ES-I3 (cell line): Measurements from ENCODE around the gene POLR3A.
A peak's percentile ranks its signal among the peaks of the same experiment; 100 is the strongest.

Experiments
- H3K36me3 ChIP-seq: 2 replicates; pipeline ENCODE4 v1.6.1; 2013; ENCODE audit warnings: mild to moderate bottlenecking, low read length, control low read depth, moderate library complexity; ENCODE audit not compliant: insufficient read depth
- H3K4me1 ChIP-seq: 2 replicates; pipeline ENCODE4 v1.6.1; 2013; ENCODE audit warnings: mild to moderate bottlenecking, control low read depth, low read length; ENCODE audit not compliant: insufficient read depth
- H3K9ac ChIP-seq: 2 replicates; pipeline ENCODE4 v1.6.1; 2013; ENCODE audit warnings: low read depth, mild to moderate bottlenecking, low read length, moderate library complexity
- H3K9me3 ChIP-seq: 2 replicates; pipeline ENCODE4 v1.6.1; 2013; ENCODE audit warnings: mild to moderate bottlenecking, low read length, moderate library complexity; ENCODE audit not compliant: control insufficient read depth, insufficient read depth

Gene POLR3A

GRCh38 chr10:77944519-77944918, 84.8 kb downstream of the POLR3A start:
- Histone ChIP-seq H3K9ac (no peak overlapping the region), H3K9me3 (no peaks in the 10 kb centered on the region), H3K36me3 (no peaks in the 10 kb centered on the region), H3K4me1 (peaks cover 27% of the 10 kb centered on the region)

GRCh38 chr10:77943121-77943901, 86.0 kb downstream of the POLR3A start:
- Histone ChIP-seq H3K36me3 (no peaks in the 10 kb centered on the region), H3K9ac (peak overlapping the region; percentile 24), H3K9me3 (no peaks in the 10 kb centered on the region), H3K4me1 (peaks cover 21% of the 10 kb centered on the region)

GRCh38 chr10:77941790-77942189, 87.5 kb downstream of the POLR3A start:
- H3K9ac ChIP-seq, result no peak overlapping the region

GRCh38 chr10:77940627-77941026, 88.7 kb downstream of the POLR3A start:
- Histone ChIP-seq H3K9ac (no peak overlapping the region), H3K9me3 (no peaks in the 10 kb centered on the region), H3K4me1 (peaks cover 21% of the 10 kb centered on the region), H3K36me3 (no peaks in the 10 kb centered on the region)

More at GRCh38 chr10:77941790-77942189, 87.5 kb downstream of the POLR3A start:
- H3K9me3 ChIP-seq, result no peaks in the 10 kb centered on the region
- H3K36me3 ChIP-seq, result no peaks in the 10 kb centered on the region
- peaks cover 18% of the 10 kb centered on the region for H3K4me1 ChIP-seq

GRCh38 chr10:77940225-77940624, 89.1 kb downstream of the POLR3A start:
- Histone ChIP-seq H3K9ac (no peak overlapping the region), H3K4me1 (peaks cover 21% of the 10 kb centered on the region), H3K9me3 (no peaks in the 10 kb centered on the region), H3K36me3 (no peaks in the 10 kb centered on the region)

- Histone ChIP-seq H3K36me3 (no peaks in the 10 kb centered on the region), H3K9ac (no peak overlapping the region)
Observed at GRCh38 chr10:77939561-77940001, 89.7 kb downstream of the POLR3A start.

GRCh38 chr10:77936697-77937567, 92.4 kb downstream of the POLR3A start:
- Histone ChIP-seq H3K4me1 (peaks cover 24% of the 10 kb centered on the region), H3K36me3 (no peaks in the 10 kb centered on the region), H3K9me3 (no peaks in the 10 kb centered on the region), H3K9ac (no peak overlapping the region)

More at GRCh38 chr10:77939561-77940001, 89.7 kb downstream of the POLR3A start:
- peaks cover 22% of the 10 kb centered on the region for H3K4me1 ChIP-seq
- no peaks in the 10 kb centered on the region for H3K9me3 ChIP-seq

GRCh38 chr10:77932016-77932715, 97.1 kb downstream of the POLR3A start:
- Histone ChIP-seq H3K36me3 (peaks cover 3% of the 10 kb centered on the region; the same call in 1 of the 2 replicates), H3K9me3 (no peaks in the 10 kb centered on the region), H3K9ac (no peak overlapping the region), H3K4me1 (peaks cover 13% of the 10 kb centered on the region)

GRCh38 chr10:77927402-77928246, 101.7 kb downstream of the POLR3A start:
- Histone ChIP-seq H3K4me1 (peaks cover 20% of the 10 kb centered on the region), H3K9ac (peak overlapping the region; percentile 93), H3K9me3 (no peaks in the 10 kb centered on the region), H3K36me3 (peaks cover 3% of the 10 kb centered on the region; the same call in 1 of the 2 replicates)

GRCh38 chr10:77926566-77927401, 102.5 kb downstream of the POLR3A start, which contains the start of gene DLG5:
TSS of gene DLG5 (minus strand) at chr10:77926755. CDS start at chr10:77926520, 235 bp downstream.
- Histone ChIP-seq H3K36me3 (peaks cover 7% of the 10 kb centered on the region; the same call in 1 of the 2 replicates), H3K4me1 (peaks cover 24% of the 10 kb centered on the region), H3K9me3 (no peaks in the 10 kb centered on the region), H3K9ac (peak within 1 kb of the TSS; percentile 93)

- Histone ChIP-seq H3K9ac (peak overlapping the region; percentile 93), H3K4me1 (peaks cover 31% of the 10 kb centered on the region), H3K9me3 (no peaks in the 10 kb centered on the region), H3K36me3 (peaks cover 7% of the 10 kb centered on the region; the same call in 1 of the 2 replicates)
Observed at GRCh38 chr10:77925795-77926565, 103.3 kb downstream of the POLR3A start.

- Histone ChIP-seq H3K9ac (peak overlapping the region; percentile 93), H3K4me1 (peaks cover 34% of the 10 kb centered on the region), H3K9me3 (no peaks in the 10 kb centered on the region), H3K36me3 (peaks cover 7% of the 10 kb centered on the region; the same call in 1 of the 2 replicates)
Observed at GRCh38 chr10:77925410-77925794, 103.9 kb downstream of the POLR3A start.
